ENCODE data around the gene PLEKHD1.
"Not testable (repeated sequence)": the region's sequence is repeated elsewhere in the genome, so short reads cannot be mapped to it uniquely, and the experiment has no call there.

The PLEKHD1 gene

DNA sequence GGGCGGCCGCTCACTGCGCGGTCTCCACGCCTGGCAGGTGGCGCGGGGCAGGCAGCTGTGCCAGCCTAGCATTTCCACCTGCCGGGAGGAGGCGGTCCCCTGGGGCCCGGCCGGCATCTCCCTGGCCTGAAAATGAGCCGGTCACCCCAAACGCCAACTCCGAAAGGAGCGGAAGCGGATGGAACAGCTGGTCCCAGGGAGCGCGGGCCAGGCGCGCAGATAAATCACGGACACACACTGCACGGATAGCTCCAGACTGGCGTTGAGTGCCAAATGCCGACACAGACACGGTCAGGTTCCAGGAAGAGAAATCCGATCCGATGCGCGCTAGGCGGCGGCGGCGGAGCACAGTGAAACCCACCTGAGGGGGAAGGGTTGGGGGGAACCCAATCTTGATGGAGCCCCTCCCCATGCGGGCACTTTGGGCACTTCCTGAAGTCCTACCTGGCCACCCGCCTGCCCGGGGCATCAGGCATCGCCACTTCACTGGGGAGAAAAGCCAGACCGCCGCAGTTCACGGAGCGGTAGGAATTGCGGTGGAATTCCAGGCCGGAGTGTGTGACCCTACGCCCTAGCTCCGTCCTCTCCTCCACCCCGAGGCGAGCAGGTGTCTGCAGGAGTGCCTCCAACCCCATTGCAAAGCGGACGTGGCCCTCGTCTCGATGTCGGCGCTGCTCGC is 624 bp upstream of the PLEKHD1 start:
- DNase-seq, result no peak

DNA sequence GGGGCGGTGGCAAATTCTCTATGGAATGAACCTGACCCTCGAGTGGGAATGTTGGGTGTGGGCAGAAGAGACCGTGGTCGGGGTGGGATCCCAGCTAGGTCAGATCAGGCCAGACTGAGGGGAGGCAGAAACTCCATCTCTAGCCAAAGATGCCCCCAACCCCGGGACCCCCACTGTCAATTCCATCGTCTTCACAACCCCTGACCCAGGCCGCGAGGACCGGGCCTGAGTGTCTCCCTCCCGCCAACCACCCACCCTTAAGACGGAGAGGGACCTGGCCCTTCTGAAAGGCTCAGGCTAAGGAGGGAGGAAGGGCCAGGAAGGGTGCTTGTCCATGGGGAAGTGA is 760 bp downstream of the PLEKHD1 start:
- no peak for DNase-seq

DNA sequence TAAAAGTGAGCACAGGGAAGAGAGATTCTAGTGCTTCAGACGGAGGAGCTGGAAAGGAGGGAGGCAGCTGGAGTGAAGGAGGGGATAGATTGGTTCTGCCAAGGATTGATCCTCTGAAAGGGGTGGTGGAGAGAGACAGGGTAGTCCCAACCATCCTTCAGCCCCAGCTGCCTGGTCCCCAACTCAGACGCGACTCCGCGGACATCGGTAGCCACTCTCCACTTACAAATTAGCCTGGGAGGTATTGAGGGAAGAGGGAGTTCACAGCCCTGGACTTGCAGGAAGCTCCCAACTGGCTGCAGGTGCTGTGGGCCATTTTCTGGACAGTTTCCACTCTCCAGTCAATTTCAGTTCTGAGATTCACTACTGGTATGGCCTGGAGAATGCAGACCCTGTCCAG is 1.2 kb downstream of the PLEKHD1 start:
- DNase-seq, result no peak

DNA sequence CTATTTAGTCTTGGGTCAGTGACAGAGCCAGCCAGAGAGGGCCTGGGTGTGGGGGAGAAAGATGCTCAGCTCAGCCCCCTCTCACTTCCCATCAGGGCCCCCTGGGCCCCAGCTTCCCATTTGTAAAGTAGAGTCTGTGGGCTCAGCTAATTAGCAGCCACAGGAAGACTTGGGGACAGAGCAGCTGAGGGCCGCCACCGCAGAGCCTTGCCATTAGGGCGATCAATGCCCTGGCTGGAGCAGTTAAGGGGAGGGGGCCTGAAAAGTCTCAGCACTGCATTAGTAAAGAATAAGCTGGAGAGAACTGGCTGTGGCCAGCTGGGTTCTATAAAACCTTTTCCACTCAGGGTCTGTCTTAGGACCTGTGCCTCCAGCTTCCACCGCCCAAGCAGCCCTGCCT is 2.7 kb downstream of the PLEKHD1 start:
- DNase-seq, result no peak

DNA sequence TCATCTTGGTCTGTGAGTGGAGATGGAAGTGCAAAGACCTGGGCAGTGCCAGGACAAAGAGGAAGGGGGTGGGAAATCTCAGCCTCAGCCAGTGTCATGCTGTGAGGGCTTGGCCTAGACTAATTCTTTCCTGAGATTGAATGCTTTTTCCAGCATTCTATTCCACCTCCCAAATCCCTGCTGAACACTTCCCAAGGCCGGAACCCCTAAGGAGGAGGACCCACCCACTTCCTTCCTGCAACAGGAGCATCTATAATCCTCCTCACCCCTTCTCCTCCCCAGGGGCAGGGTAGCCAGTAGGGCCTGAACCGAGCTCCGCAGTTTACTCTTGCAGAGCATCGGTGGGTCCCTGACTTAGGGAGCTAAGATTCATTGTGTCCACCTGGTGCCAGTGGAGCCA is 3.2 kb downstream of the PLEKHD1 start:
- DNase-seq, result no peak

DNA sequence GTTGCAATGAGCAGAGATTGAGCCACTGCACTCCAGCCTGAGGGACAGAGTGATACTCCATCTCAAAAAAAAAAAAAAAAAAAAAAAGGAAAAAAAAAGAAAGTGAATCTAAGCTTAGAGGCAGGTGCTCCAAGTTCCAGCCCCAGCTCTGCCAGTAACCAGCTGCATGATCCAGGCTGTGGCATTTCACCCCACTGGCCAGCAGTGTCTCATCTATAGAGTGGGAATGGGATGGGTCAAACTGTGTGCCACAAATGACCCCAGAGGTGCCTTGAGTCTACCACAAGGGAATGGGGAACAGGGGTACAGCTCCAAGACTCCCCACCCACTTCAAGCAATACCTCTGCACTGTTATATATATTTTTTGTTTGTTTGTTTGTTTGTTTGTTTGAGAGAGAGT is 5.0 kb downstream of the PLEKHD1 start:
- DNase-seq, result no peak

DNA sequence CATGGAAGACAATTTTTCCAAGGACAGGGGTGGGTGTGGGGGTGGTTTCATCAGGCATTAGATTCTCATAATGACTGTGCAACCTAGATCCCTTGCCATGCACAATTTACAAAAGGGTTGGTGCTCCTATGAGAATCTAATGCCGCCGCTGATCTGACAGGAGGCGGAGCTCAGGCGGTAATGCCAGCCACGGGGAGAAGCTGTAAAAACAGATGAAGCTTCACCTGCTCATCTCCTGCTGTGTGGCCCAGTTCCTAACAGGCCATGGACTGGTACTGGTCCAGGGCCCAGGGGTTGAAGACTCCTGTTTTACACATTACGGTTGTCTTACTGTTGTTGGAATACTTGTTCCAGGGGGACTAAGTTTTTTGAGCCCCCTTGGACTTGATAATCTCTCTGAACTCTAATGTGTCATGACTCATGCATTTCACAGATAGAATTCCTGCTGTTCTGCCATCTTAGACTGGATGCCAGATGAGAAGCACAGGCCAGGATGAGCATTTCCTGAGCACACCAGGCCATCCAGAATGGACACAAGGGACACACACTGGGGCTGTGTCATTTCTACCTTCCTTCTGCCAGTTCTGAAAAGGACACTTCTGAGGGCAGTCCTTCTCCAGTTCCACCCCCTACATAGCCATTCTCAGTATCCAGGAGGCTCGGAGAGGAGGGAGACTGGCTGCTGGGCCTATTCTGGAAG is 5.8 kb downstream of the PLEKHD1 start:
- DNase-seq, result no peak

DNA sequence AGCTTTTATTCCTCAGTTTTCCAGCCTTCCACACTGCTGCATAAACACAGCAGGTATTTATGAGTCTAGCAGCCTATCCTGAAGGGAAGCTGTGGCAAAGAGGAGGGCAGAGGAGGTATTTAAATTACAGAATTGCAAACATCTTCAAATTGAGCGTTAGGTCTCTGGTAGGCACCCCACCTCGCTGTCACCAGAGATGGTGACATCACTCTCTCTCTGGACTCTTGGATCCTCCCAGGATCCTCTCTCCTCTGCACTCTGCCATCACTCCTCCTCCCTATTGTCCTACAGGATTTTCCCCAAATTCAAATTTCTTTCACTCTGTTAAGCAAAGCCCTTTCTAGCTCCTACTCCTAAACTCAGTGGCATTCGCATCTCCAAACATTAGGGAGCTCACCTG is 6.7 kb downstream of the PLEKHD1 start:
- DNase-seq, result no peak

DNA sequence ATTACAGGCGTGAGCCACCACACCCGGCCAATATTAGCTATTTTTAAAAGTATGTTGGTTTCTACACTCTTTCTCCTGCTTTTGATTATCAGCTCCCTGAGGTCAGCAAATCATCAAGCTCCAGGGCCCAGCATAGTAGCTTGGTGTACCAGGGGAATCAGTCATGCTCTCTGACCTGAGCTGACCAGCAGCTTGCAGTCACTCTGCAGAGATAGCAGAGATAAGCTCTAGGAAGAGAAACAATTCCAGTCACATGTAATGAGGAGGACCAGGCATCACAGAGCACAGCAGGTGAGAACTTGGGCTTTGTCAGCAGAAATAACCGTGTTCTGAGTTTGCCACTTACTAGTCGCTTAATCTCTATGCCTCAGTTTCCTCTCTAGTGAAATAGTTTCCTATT is 8.5 kb downstream of the PLEKHD1 start:
- DNase-seq, result no peak

DNA sequence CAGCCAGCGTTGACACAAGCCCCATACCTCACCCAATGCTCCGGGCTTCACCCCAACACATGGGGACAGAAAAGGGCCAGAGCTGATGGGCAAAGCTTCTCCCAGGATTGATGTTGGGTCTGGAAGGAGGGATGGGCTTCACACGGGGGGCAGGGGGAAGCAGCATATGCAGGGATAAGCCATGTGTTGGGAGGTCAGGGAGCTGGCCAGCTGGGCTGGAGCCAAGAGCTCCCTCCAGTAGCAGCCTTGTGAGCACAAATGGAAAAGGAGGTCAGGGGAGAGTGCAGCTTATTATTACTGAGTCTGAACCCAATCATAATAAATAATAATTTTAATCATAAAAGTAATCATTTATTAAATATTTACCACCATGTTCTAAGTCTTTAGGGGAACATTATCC is 9.3 kb downstream of the PLEKHD1 start:
- DNase-seq, result no peak

DNA sequence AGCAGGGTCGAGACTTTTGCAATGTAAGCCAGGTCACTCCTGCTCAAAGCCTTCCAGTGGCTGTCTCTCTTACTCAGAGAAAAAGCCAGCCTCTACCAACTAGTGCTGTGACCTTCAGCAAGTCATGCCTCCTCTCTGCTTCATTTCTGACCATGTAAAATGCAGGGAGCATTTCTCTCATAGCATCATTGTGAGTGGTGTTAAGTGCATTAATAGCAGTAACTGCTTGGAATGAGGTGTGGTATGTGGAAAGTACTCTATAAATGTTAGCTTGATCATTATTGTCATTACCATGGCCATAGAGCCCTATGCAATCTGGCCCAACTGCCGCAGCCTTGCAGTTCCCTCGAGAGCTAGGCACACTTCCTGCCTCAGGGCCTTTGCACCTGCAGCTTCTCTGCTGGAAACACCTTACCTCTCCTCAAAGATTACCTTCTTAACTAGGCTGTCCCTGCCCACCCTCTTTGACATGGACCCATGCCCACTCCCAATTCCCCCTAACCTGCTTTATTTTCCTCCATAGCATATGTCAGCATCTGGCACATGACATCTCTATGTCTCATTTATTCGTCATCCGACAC is 10.9 kb downstream of the PLEKHD1 start:
- no peak for DNase-seq

DNA sequence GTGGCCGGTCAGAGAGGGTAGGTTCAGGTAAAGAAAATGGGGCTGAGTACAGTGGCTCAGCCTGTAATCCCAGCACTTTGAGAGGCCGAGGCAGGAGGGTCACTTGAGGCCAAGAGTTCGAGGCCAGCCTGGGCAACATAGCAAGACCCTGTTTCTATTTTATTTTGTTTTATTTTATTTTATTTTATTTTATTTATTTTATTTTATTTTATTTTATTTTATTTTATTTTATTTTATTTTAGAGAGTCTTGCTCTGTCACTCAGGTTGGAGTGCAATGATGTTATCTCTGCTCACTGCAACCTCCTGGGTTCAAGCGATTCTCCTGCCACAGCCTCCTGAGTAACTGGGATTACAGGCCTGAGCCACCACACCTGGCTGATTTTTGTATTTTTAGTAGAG is 13.3 kb downstream of the PLEKHD1 start:
- DNase-seq, result not testable (repeated sequence)

DNA sequence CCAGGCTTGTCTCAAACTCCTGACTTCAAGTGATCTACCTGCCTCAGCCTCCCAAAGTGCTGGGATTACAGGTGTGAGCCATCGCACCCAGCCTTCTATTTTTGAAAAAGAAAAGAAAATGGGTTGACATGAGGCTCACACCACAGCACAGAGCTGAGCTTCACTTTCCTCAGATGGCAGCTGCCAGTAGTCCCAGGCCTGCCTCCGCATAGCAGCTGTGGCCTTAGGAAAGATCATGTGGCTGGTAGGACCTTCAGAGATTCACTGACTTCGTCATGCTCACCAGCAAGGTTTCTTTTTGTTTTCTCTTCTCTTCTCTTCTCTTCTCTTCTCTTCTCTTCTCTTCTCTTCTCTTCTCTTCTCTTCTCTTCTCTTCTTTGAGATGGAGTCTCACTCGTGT is 13.8 kb downstream of the PLEKHD1 start:
- DNase-seq, result not testable (repeated sequence)

DNA sequence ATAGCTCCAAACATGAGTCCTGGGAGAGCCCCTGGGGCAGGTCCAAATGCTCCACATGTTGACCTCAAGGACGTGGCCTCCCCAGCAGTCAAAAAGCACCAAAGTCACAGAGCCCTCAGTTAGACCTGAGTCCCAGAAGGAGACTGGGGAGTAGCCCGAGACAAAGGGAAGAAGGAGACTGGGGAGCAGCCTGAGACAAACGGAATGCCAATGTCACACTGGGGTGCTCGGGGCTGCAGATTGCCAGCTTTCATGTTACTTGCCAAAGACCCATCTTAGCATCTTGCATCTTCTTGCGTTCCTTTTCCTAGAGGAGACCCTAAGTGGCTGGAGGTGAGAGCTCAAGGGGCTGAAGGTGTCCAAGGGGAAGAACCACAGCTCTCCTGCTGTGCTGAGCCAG is 14.9 kb downstream of the PLEKHD1 start:
- DNase-seq, result no peak

DNA sequence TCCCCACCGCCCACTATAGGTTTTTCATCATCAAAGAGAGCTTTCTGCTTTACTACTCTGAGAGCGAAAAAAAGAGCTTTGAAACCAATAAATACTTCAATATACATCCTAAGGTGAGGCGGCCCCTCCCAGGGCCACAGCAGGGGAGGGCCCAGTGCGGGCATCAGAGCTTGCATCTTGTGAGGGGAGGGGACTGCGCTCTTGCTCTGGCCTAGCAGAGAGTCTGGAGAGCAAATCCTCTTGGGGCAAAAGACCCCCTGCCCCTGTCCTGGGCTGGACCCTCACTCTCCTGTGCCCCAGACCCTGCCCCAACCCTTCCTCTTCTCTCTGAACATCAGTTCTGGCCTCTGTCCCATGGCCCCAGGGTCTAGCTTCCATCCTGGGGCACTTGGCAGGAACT is 15.6 kb downstream of the PLEKHD1 start:
- DNase-seq, result no peak

DNA sequence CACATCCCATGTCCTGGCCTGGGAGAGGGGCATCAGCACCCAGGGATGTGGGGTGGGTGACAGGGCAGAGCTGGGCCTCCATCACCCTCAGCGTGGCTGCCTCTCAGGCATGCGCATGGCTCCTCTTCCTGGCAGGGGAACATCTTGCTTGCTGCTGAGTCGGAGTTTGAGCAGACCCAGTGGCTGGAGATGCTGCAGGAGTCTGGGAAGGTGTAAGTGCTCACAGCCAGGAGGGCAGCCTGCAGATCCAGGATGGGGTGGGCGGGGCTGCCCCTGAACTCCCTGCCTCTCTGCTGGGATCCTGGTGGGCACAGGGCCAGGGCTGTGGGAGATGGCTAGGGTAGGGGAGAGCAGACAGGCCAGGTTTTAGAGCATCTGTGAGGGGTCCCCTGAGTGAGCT is 16.2 kb downstream of the PLEKHD1 start:
- no peak for DNase-seq

DNA sequence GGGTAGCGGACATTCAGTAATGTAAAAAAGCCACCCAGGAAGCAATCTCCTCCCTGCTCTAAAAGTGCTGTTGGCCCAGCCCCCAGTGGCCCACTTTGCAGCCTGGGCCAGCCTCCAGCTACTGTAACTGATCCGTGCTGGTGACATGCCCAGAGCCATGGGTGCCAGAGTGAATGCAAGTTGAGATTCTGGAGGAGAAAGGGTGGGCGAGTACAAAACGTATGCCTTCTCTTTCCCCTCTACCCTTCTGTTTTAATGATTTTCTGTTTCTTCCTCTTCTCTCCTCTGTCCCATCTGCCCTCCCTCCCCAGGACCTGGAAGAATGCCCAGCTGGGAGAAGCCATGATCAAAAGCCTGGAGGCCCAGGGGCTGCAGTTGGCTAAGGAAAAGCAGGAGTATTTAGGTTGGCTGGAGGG is 16.9 kb downstream of the PLEKHD1 start:
- no peak for DNase-seq

DNA sequence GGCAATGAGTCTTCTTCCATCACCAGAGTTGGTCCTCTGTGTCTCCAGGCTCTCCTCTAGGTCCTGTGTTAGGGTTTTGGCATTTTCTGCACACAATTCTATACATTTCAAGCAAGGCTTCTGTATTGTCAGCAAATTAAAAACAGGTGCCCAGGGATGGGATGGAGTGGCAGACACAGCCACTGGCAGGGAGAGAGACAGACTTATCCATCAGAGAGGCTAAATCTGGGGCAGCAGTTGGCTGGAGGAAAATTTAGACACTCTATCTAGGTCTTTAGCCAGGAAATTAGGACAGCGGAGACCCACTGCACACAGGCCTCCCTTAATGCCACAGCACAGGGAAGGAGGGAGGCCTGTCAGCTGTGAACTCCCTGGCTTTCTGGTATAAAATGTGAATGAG is 20.2 kb downstream of the PLEKHD1 start:
- no peak for DNase-seq

DNA sequence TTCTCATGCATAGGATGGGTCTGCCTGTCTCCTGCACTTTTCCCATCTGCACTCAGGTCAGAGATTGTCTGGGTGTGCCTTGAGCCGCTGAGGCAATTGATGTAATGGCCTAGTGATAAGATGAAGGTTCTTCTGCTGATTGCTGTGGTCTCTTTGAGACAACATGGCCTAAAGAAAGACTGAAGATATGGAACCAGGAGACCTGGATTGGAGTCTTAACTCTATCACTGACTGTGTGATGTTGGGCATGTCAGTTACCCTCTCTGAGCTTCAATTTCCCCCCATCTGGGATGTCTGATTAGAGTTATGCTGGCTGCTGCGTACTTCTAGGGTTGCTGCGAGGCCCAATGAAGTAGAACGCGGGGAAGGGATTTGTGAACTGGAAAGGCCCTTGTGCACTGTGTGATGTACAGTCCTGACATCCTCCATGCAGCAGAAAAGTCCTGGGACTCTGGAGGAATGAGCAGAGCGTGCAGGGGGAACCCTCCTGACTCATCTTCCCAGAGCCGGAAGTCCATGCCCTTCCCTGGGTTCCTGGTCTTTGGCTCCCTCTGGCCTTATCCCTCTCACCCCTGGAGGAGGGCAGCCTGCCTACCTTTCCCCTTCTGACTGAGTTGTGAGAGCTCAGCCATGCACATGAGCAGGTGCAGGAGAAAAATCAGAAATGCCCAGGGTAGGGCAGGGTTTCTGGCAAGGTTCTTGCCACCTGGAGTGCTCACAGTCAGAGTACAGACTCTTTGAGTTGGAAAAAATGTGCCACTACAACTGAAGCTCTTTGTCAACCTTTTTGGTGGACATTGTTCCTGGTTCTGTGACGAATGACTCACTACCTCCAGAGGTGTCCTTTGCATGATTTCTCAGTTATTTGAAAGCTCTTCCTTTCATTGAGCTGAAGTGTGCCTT is 21.1 kb downstream of the PLEKHD1 start:
- no peak for DNase-seq

DNA sequence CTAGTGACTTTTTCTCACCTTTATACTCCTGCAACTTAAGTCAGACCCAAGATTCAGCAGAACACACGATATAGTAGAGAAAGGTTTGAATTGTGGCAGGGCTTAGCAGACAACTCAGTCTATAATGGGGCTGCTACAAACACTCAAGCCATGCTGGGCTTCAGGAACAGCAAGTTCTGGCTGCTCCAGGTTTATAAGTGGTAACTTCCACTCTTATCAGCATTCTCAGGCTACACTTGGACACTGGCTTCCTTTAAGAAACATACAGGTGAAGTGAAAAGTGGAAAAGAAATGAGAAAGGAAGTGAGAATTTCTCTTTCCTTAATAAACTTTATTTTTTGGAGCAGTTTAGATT is 21.7 kb downstream of the PLEKHD1 start:
- DNase-seq, result no peak

DNA sequence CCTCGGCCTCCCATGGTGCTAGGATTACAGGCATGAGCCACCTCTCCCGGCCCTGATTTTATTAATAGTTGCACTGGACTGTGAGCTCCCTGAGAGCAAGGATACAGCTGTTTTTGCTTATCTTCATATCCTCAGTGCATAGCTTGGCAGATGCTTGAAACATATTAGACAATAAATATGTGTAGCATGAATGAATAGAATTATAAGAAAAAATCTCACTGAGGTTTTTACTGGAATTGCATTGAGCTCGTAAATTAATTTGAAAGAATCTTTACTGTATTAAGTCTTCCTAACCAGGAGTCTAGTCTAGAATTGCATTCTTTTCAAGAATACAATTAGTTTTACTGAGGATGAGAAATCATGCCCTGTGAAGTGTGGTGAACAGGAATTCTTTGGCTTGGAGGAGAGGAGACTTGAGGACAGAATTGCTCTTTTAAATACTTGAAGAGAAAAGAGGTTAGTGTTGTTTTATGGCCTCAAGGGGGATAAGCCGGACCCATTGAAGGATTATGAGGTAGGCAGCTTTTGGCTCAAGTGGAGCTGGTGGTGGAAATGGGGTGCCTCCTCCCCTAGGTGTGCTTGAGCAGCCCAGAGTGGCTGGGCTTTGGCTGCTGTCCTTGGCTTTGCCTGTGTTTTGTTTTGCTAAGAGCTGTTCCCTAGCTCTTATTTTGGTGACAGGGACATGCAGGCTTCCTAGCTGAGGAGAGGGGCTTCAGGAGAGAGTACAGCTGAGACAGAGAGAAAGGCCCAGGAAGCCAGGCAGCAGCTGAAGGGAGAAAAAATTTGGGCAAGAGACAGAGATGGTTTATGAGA is 34.0 kb downstream of the PLEKHD1 start:
- peak in 1 of 2 experiments; percentile 26 for DNase-seq

DNA sequence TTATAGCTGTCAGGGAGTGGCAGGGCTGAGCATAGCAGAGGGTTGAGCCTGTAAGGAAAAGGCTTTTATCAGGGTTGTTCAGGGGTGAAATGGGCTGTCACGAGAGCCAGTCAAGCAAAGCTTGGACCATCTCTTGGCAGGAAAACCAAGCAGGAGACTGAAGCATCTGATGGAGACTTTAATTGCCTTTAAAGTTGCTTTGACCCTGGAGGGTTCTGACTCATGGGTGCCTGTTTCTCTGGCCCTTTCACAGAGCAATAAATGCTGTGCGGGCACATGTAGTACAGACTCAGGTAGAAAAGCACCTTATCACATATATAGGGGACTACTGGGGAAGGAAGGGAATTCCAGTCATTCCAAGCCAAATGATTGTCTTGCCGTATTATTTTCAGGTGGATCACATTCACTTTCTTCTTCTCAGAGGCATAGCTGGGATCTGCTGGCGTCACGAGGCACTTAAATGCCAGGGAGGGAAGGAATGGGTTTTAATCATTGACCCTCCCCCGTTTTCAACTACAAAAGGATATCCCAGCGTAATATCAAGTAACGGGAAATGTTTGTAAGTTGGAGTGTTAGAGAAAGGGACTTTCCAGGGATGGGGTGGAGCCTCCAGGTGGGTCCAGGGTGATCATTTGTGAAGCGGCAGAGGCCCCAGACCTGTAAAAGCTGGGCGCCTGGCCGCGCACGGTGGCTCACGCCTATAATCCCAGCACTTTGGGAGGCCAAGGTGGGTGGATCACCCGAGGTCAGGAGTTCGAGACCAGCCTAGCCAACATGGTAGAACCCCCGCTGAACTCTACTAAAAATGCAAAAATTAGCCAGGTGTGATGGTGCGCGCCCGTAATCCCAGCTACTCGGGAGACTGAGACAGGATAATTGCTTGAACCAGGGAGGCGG is 34.9 kb downstream of the PLEKHD1 start:
- peak in 1 of 2 experiments; percentile 35 for DNase-seq
